ENCODE data around the gene MFRP. TPM values are rescaled to one million over a fixed set of nuclear protein-coding genes. Genes with fewer than 3 reads are reported as not detected.

Gene MFRP
- total RNA-seq, 1 donor from 2014 or later = not detected

GRCh38 chr11:119371067-119371601 is 24.6 kb upstream of the MFRP start:
- Mint-ChIP-seq H3K36me3 (no peaks in the 10 kb centered on the region), H3K4me1 (peaks cover 82% of the 10 kb centered on the region), H3K9me3 (no peaks in the 10 kb centered on the region), H3K27ac (peak overlapping the region; percentile 56), H3K27me3 (ENCODE audit: low read depth) (no peaks in the 10 kb centered on the region), H3K4me3 (no peak overlapping the region)
- no peak for DNase-seq (ENCODE audit: low spot score in 2 of 2, unreplicated experiment in 2 of 2)
- TF ChIP-seq CTCF (IDR thresholded peaks at IDR 0.05; ENCODE audit: unreplicated experiment) = no peak

- peaks cover 77% of the 10 kb centered on the region for H3K4me1 Mint-ChIP-seq
- H3K27ac Mint-ChIP-seq = peak overlapping the region; percentile 27
- no peak for DNase-seq (ENCODE audit: low spot score in 2 of 2, unreplicated experiment in 2 of 2)
- no peaks in the 10 kb centered on the region for H3K9me3 Mint-ChIP-seq
- no peaks in the 10 kb centered on the region for H3K36me3 Mint-ChIP-seq
- TF ChIP-seq CTCF (IDR thresholded peaks at IDR 0.05; ENCODE audit: unreplicated experiment) = no peak
- H3K4me3 Mint-ChIP-seq = no peak overlapping the region
- H3K27me3 Mint-ChIP-seq (ENCODE audit: low read depth) = no peaks in the 10 kb centered on the region
Observed at GRCh38 chr11:119370486-119371046, 24.1 kb upstream of the MFRP start.

GRCh38 chr11:119369132-119369925 is 22.8 kb upstream of the MFRP start:
- no peak overlapping the region for H3K4me3 Mint-ChIP-seq
- TF ChIP-seq CTCF (IDR thresholded peaks at IDR 0.05; ENCODE audit: unreplicated experiment) = no peak
- no peak for DNase-seq (ENCODE audit: low spot score in 2 of 2, unreplicated experiment in 2 of 2)
- H3K9me3 Mint-ChIP-seq = no peaks in the 10 kb centered on the region
- H3K27ac Mint-ChIP-seq = peak overlapping the region; percentile 79
- H3K27me3 Mint-ChIP-seq (ENCODE audit: low read depth) = no peaks in the 10 kb centered on the region
- no peaks in the 10 kb centered on the region for H3K36me3 Mint-ChIP-seq
- H3K4me1 Mint-ChIP-seq = peaks cover 76% of the 10 kb centered on the region

GRCh38 chr11:119368121-119369034 is 21.9 kb upstream of the MFRP start:
- Mint-ChIP-seq H3K4me1 (peaks cover 70% of the 10 kb centered on the region), H3K9me3 (no peaks in the 10 kb centered on the region), H3K27me3 (ENCODE audit: low read depth) (no peaks in the 10 kb centered on the region), H3K36me3 (no peaks in the 10 kb centered on the region), H3K4me3 (no peak overlapping the region), H3K27ac (peak overlapping the region; percentile 45)
- no peak for TF ChIP-seq CTCF (IDR thresholded peaks at IDR 0.05; ENCODE audit: unreplicated experiment)
- no peak for DNase-seq (ENCODE audit: low spot score in 2 of 2, unreplicated experiment in 2 of 2)

GRCh38 chr11:119367661-119368120 is 21.2 kb upstream of the MFRP start:
- DNase-seq (ENCODE audit: low spot score in 2 of 2, unreplicated experiment in 2 of 2) = no peak
- no peaks in the 10 kb centered on the region for H3K27me3 Mint-ChIP-seq (ENCODE audit: low read depth)
- H3K27ac Mint-ChIP-seq = peak overlapping the region; percentile 30
- H3K36me3 Mint-ChIP-seq = no peaks in the 10 kb centered on the region
- peaks cover 76% of the 10 kb centered on the region for H3K4me1 Mint-ChIP-seq
- no peaks in the 10 kb centered on the region for H3K9me3 Mint-ChIP-seq
- TF ChIP-seq CTCF (IDR thresholded peaks at IDR 0.05; ENCODE audit: unreplicated experiment) = no peak
- no peak overlapping the region for H3K4me3 Mint-ChIP-seq

Measured in mesothelial cell of epicardium (in vitro differentiated cells).